GM23248 (cell line): Measurements from ENCODE around the gene LEFTY1. TPM values are rescaled to one million over a fixed set of nuclear protein-coding genes. Genes with fewer than 3 reads are reported as not detected.

Experiments
- DNase-seq: peaks from one replicate; pipeline ENCODE4 v3.0.0-alpha.2; 2015
- H2AFZ ChIP-seq: fragments of 200-600 bp; sonication (generic); 2 replicates; pipeline ENCODE4 v1.6.1; 2016; ENCODE audit warnings: antibody characterized with exemption
- H3F3A ChIP-seq: fragments of 200-600 bp; sonication (generic); 2 replicates; pipeline ENCODE4 v1.6.1; 2016; ENCODE audit warnings: mild to moderate bottlenecking, antibody characterized with exemption, mixed run types; ENCODE audit not compliant: insufficient read depth
- H3K27ac ChIP-seq: fragments of 200-600 bp; sonication (generic); 2 replicates; pipeline ENCODE4 v1.5.1; 2016; ENCODE audit warnings: mild to moderate bottlenecking
- H3K27me3 ChIP-seq: fragments of 200-600 bp; sonication (generic); replicated peaks from 2 replicates; pipeline ENCODE4 v1.6.1; 2016; ENCODE audit warnings: mild to moderate bottlenecking; ENCODE audit not compliant: insufficient read depth
- H3K36me3 ChIP-seq: fragments of 200-600 bp; sonication (generic); 2 replicates; pipeline ENCODE4 v1.6.1; 2016; ENCODE audit warnings: low read depth, mild to moderate bottlenecking
- H3K4me1 ChIP-seq: fragments of 200-600 bp; sonication (generic); 2 replicates; pipeline ENCODE4 v1.6.1; 2016; ENCODE audit warnings: mild to moderate bottlenecking; ENCODE audit not compliant: insufficient read depth
- H3K4me2 ChIP-seq: fragments of 200-600 bp; sonication (generic); one replicate; pipeline ENCODE4 v1.6.1; 2016; ENCODE audit warnings: mild to moderate bottlenecking; ENCODE audit not compliant: unreplicated experiment
- H3K4me3 ChIP-seq: fragments of 200-600 bp; sonication (generic); 2 replicates; pipeline ENCODE4 v1.5.1; 2016; ENCODE audit warnings: mild to moderate bottlenecking
- H3K79me2 ChIP-seq: fragments of 200-600 bp; sonication (generic); 2 replicates; pipeline ENCODE4 v1.6.1; 2016; ENCODE audit warnings: mild to moderate bottlenecking; ENCODE audit not compliant: insufficient read depth
- H3K9ac ChIP-seq: fragments of 200-600 bp; sonication (generic); 2 replicates; pipeline ENCODE4 v1.6.1; 2016; ENCODE audit warnings: mild to moderate bottlenecking
- H3K9me2 ChIP-seq: fragments of 200-600 bp; sonication (generic); 2 replicates; pipeline ENCODE4 v1.6.1; 2016; ENCODE audit warnings: mixed run types, mild to moderate bottlenecking, moderate library complexity; ENCODE audit not compliant: insufficient read depth
- H3K9me3 ChIP-seq: fragments of 200-600 bp; sonication (generic); one replicate; pipeline ENCODE4 v1.6.1; 2017; ENCODE audit warnings: low read depth
- H4K20me1 ChIP-seq: fragments of 200-600 bp; sonication (generic); 2 replicates; pipeline ENCODE4 v1.6.0; 2016; ENCODE audit not compliant: insufficient read depth
- EZH2 ChIP-seq: fragments of 200-600 bp; sonication (generic); IDR thresholded peaks from 2 replicates; pipeline ENCODE4 v1.6.1; 2018; ENCODE audit warnings: antibody characterized with exemption, mild to moderate bottlenecking; ENCODE audit not compliant: insufficient read depth, poor library complexity, severe bottlenecking
- EZH2phosphoT487 ChIP-seq: fragments of 200-600 bp; sonication (generic); IDR thresholded peaks from 2 replicates; pipeline ENCODE4 v1.6.1; 2018; ENCODE audit warnings: antibody characterized with exemption, moderate library complexity, mild to moderate bottlenecking, low read depth; ENCODE audit not compliant: insufficient read depth
- WGBS, 2 experiments: methylation state at CpG; one replicate each; pipeline ENCODE4 v1.1.6; 2015 to 2017; ENCODE audit warnings: low lambda C conversion rate in 2 of 2, low coverage in 1 of 2; ENCODE audit errors: missing lambda C conversion rate in 2 of 2; 5-methylcytosine and 5-hydroxymethylcytosine counted together
- in situ Hi-C: fragments of 300-500 bp; cut with MboI; formaldehyde crosslinking; loops from 2 replicates; pipeline ENCODE4 v1.15.0; 2020
- polyA plus RNA-seq: library from polyadenylated mRNA; unstranded; fragments of >200 nt; fragmentation: Nextera tagmentation; extraction: Ambion mirVana; gene quantifications from 2 replicates; pipeline ENCODE4 v1.2.1, GENCODE V29; 2016
- total RNA-seq: library from RNA; depleted of rRNA; stranded (reverse); fragments of >200 nt; shearing (Covaris generic); gene quantifications from 2 replicates; pipeline ENCODE4 v1.2.3, GENCODE V29; 2014

Gene LEFTY1
- total and polyA plus RNA-seq, 2 experiments from 2014 or later = not detected

- H3K9ac ChIP-seq = no peak overlapping the region
- WGBS, 2 experiments = 40 to 56% methylated on average over 11 to 13 of the region's 13 CpGs
- no peak overlapping the region for H3K4me2 ChIP-seq
- no peaks in the 10 kb centered on the region for H3K36me3 ChIP-seq
- no peaks in the 10 kb centered on the region for H3K79me2 ChIP-seq
- no peaks in the 10 kb centered on the region for H3K4me1 ChIP-seq
- no peaks in the 10 kb centered on the region for H3K27me3 ChIP-seq
- no peak overlapping the region for H3K27ac ChIP-seq
- no peak overlapping the region for H3K4me3 ChIP-seq
- in situ Hi-C loops = no loop called here
- H2AFZ ChIP-seq = no peak overlapping the region
- H3F3A ChIP-seq = no peaks in the 10 kb centered on the region
- TF ChIP-seq EZH2 (no peak), EZH2phosphoT487 (no peak)
- DNase-seq = peak; percentile 90
- H4K20me1 ChIP-seq = no peaks in the 10 kb centered on the region
- H3K9me2 ChIP-seq = no peaks in the 10 kb centered on the region
- no peaks in the 10 kb centered on the region for H3K9me3 ChIP-seq
Observed at GRCh38 chr1:225845571-225846259, 43.2 kb downstream of the LEFTY1 start.

DNA sequence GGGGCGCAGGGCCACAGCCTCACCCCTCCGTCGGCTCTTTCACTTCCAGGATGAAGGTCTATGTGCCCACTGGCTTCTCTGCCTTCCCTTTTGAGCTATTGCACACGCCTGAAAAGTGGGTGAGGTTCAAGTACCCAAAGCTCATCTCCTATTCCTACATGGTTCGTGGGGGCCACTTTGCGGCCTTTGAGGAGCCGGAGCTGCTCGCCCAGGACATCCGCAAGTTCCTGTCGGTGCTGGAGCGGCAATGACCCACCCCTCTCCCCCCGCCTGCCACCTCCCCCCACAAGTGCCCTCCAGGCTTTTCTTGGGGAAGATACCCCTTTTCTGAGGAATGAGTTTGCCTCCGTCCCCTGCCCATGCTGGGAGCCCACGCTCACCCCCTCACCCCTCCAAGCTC lies 43.8 kb downstream of the LEFTY1 start:
- Histone ChIP-seq H3K27ac (no peak overlapping the region), H3K36me3 (no peaks in the 10 kb centered on the region), H3K4me2 (no peak overlapping the region), H3F3A (no peaks in the 10 kb centered on the region), H3K79me2 (no peaks in the 10 kb centered on the region), H3K9me3 (no peaks in the 10 kb centered on the region), H3K4me3 (no peak overlapping the region), H4K20me1 (no peaks in the 10 kb centered on the region), H3K4me1 (no peaks in the 10 kb centered on the region), H2AFZ (no peak overlapping the region), H3K9me2 (no peaks in the 10 kb centered on the region), H3K9ac (no peak overlapping the region), H3K27me3 (no peaks in the 10 kb centered on the region)
- 76 to 88% methylated on average over 6 to 14 of the region's 14 CpGs for WGBS, 2 experiments
- in situ Hi-C loops = no loop called here
- TF ChIP-seq EZH2 (no peak), EZH2phosphoT487 (no peak)
- no peak for DNase-seq

DNA sequence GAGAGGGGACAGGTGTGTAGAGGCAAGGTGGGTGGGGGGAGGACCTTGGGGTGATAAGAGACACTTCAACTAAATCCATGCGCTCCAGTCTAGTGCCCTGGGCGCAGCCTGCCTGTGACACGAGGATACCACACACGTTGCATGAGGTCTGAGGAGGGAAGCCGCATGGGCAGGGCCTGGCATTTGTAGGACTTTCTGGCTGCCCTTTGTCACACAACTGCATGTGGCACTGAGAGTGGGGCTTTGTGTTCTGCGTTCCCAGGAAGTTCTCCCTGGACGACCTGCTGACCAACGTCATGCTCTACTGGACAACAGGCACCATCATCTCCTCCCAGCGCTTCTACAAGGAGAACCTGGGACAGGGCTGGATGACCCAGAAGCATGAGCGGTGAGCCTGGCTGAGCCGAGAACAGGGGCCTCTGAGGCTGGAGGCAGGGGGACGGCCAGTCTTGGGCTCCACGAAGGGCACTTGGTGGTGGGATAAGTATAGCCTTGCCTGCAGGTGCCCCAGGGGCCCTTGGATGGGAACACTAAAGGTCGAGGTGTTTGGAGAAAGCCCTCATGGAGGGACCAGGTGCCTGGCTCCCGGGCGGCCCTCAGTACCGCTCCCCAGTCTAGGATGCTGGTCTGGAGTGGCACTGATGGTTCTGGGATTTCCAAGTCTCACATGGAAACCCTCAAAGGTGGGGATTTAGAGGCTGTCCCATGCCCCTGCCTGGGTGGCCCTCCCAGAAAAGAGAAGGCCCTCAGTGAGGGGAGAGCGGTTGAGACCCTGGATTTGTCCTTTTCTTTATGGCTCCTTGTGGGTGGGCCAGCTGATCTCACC lies 44.5 kb downstream of the LEFTY1 start:
- WGBS, 2 experiments = 81 to 87% methylated on average over 18 of the region's 18 CpGs
- Histone ChIP-seq H3K4me1 (no peaks in the 10 kb centered on the region), H4K20me1 (no peaks in the 10 kb centered on the region), H2AFZ (no peak overlapping the region), H3K36me3 (no peaks in the 10 kb centered on the region), H3K9me2 (no peaks in the 10 kb centered on the region), H3K9me3 (no peaks in the 10 kb centered on the region), H3K27ac (no peak overlapping the region), H3K4me2 (no peak overlapping the region), H3K9ac (no peak overlapping the region), H3K27me3 (no peaks in the 10 kb centered on the region), H3K79me2 (no peaks in the 10 kb centered on the region), H3F3A (no peaks in the 10 kb centered on the region), H3K4me3 (no peak overlapping the region)
- no peak for DNase-seq
- TF ChIP-seq EZH2 (no peak), EZH2phosphoT487 (no peak)
- in situ Hi-C loops = no loop called here

GRCh38 chr1:225843426-225843795 lies 45.5 kb downstream of the LEFTY1 start:
- no peak overlapping the region for H3K4me2 ChIP-seq
- H3K9ac ChIP-seq = no peak overlapping the region
- H3K9me3 ChIP-seq = no peaks in the 10 kb centered on the region
- in situ Hi-C loops = no loop called here
- no peaks in the 10 kb centered on the region for H3K27me3 ChIP-seq
- no peaks in the 10 kb centered on the region for H3K4me1 ChIP-seq
- no peak overlapping the region for H2AFZ ChIP-seq
- H3F3A ChIP-seq = no peaks in the 10 kb centered on the region
- WGBS, 2 experiments = 78 to 84% methylated on average over 6 of the region's 6 CpGs
- no peaks in the 10 kb centered on the region for H4K20me1 ChIP-seq
- H3K4me3 ChIP-seq = no peak overlapping the region
- no peaks in the 10 kb centered on the region for H3K79me2 ChIP-seq
- no peak for TF ChIP-seq EZH2
- no peak for TF ChIP-seq EZH2phosphoT487
- no peaks in the 10 kb centered on the region for H3K36me3 ChIP-seq
- H3K27ac ChIP-seq = no peak overlapping the region
- no peak for DNase-seq
- H3K9me2 ChIP-seq = no peaks in the 10 kb centered on the region
